Mesenchymal stem cell (in vitro differentiated cells and primary cell): ENCODE measurements around the gene ZBTB38.

Source experiments
- DNase-seq: peaks from one replicate; pipeline ENCODE4 v3.0.0-alpha.2; 2013
- H2AFZ ChIP-seq: one replicate; pipeline ENCODE4 v1.6.1; 2013; ENCODE audit warnings: low read depth, mild to moderate bottlenecking, control low read depth, inconsistent platforms, low read length, moderate library complexity
- H2AK5ac ChIP-seq: 2 replicates; pipeline ENCODE4 v1.6.1; 2013; ENCODE audit warnings: low read length, moderate library complexity, mild to moderate bottlenecking, inconsistent platforms; ENCODE audit not compliant: severe bottlenecking
- H2BK120ac ChIP-seq: one replicate; pipeline ENCODE4 v1.6.1; 2013; ENCODE audit warnings: low read depth, mild to moderate bottlenecking, inconsistent platforms, low read length, moderate library complexity
- H2BK12ac ChIP-seq, 2 experiments: one replicate each; pipeline ENCODE4 v1.6.1; 2013; ENCODE audit warnings: inconsistent platforms in 2 of 2, low read length in 2 of 2, mild to moderate bottlenecking in 2 of 2, moderate library complexity in 2 of 2, control low read depth in 1 of 2
- H2BK15ac ChIP-seq: one replicate; pipeline ENCODE4 v1.6.1; 2013; ENCODE audit warnings: mild to moderate bottlenecking, low read depth, inconsistent platforms; ENCODE audit not compliant: poor library complexity, severe bottlenecking
- H2BK5ac ChIP-seq: 2 replicates; pipeline ENCODE4 v1.6.1; 2013; ENCODE audit warnings: low read depth, mild to moderate bottlenecking, low read length, control low read depth, inconsistent platforms; ENCODE audit not compliant: poor library complexity, severe bottlenecking
- H3K14ac ChIP-seq, 2 experiments: one replicate each; pipeline ENCODE4 v1.6.1; 2013; ENCODE audit warnings: inconsistent platforms in 2 of 2, low read length in 2 of 2, control low read depth in 1 of 2, mild to moderate bottlenecking in 1 of 2, moderate library complexity in 1 of 2
- H3K18ac ChIP-seq, 2 experiments: one replicate each; pipeline ENCODE4 v1.6.1; 2013; ENCODE audit warnings: inconsistent platforms in 2 of 2, low read length in 2 of 2, control low read depth in 1 of 2, low read depth in 1 of 2, mild to moderate bottlenecking in 1 of 2
- H3K23ac ChIP-seq, 2 experiments: one replicate each; pipeline ENCODE4 v1.6.1; 2013; ENCODE audit warnings: inconsistent platforms in 2 of 2, low read length in 2 of 2, mild to moderate bottlenecking in 2 of 2, moderate library complexity in 2 of 2, control low read depth in 1 of 2
- H3K27ac ChIP-seq: 2 replicates; pipeline ENCODE4 v1.5.1; 2013; ENCODE audit warnings: mild to moderate bottlenecking, moderate library complexity, low read length, control low read depth, inconsistent platforms; ENCODE audit not compliant: poor library complexity, severe bottlenecking
- H3K27me3 ChIP-seq, 2 experiments: 2 replicates each; pipeline versions ENCODE4 v1.6.1 to v1.7.0; 2013; ENCODE audit warnings: low read length in 2 of 2, mild to moderate bottlenecking in 2 of 2, moderate library complexity in 2 of 2, control low read depth in 1 of 2, inconsistent platforms in 1 of 2; ENCODE audit not compliant: control insufficient read depth in 1 of 2, insufficient read depth in 1 of 2
- H3K36me3 ChIP-seq, 2 experiments: 2 replicates each; pipeline versions ENCODE4 v1.6.1 to v1.7.0; 2013; ENCODE audit warnings: low read length in 2 of 2, control low read depth in 1 of 2, inconsistent platforms in 1 of 2, low read depth in 1 of 2, mild to moderate bottlenecking in 1 of 2; ENCODE audit not compliant: insufficient read depth in 2 of 2, control insufficient read depth in 1 of 2
- H3K4ac ChIP-seq, 2 experiments: one replicate each; pipeline ENCODE4 v1.6.1; 2013; ENCODE audit warnings: inconsistent platforms in 2 of 2, low read length in 2 of 2, mild to moderate bottlenecking in 2 of 2, moderate library complexity in 2 of 2, control low read depth in 1 of 2, low read depth in 1 of 2
- H3K4me1 ChIP-seq: 2 replicates; pipeline ENCODE4 v1.6.1; 2013; ENCODE audit warnings: low read depth, low read length, control low read depth; ENCODE audit not compliant: control insufficient read depth, insufficient read depth
- H3K4me2 ChIP-seq: 2 replicates; pipeline ENCODE4 v1.6.1; 2013; ENCODE audit warnings: low read length, mild to moderate bottlenecking, inconsistent platforms; ENCODE audit not compliant: poor library complexity, severe bottlenecking
- H3K4me3 ChIP-seq, 2 experiments: 2 replicates each; pipeline versions ENCODE4 v1.5.1 to v1.7.0; 2013; ENCODE audit warnings: low read length in 2 of 2, mild to moderate bottlenecking in 2 of 2, control low read depth in 1 of 2, low read depth in 1 of 2; ENCODE audit not compliant: insufficient read depth in 1 of 2
- H3K79me1 ChIP-seq: replicated peaks from 2 replicates; pipeline ENCODE4 v1.6.1; 2013; ENCODE audit warnings: mild to moderate bottlenecking, control low read depth, low read length, inconsistent platforms; ENCODE audit not compliant: poor library complexity, severe bottlenecking
- H3K9ac ChIP-seq: 2 replicates; pipeline ENCODE4 v1.7.0; 2013; ENCODE audit warnings: mild to moderate bottlenecking, low read length, moderate library complexity
- H3K9me3 ChIP-seq: 2 replicates; pipeline ENCODE4 v1.7.0; 2013; ENCODE audit warnings: mild to moderate bottlenecking, low read length; ENCODE audit not compliant: control insufficient read depth
- H4K8ac ChIP-seq: one replicate; pipeline ENCODE4 v1.6.1; 2013; ENCODE audit warnings: inconsistent platforms, mild to moderate bottlenecking, low read length, moderate library complexity
- H4K91ac ChIP-seq: one replicate; pipeline ENCODE4 v1.6.1; 2013; ENCODE audit warnings: mild to moderate bottlenecking, low read length, inconsistent platforms
- WGBS: methylation state at CpG from one replicate; pipeline ENCODE4 v1.1.7; 2013; ENCODE audit warnings: mixed read lengths; 5-methylcytosine and 5-hydroxymethylcytosine counted together

The ZBTB38 gene

GRCh38 chr3:141360888-141361598, 7.3 kb upstream of the ZBTB38 start:
- Histone ChIP-seq H3K4ac (peak overlapping the region in 1 of 2 experiments; percentile 79), H3K18ac (peak overlapping the region; percentile 25 to 48), H3K27ac (peak overlapping the region; percentile 45), H3K14ac (no peak overlapping the region), H2BK12ac (peak overlapping the region in 1 of 2 experiments; percentile 73), H3K9ac (peak overlapping the region; percentile 83), H3K4me2 (peak overlapping the region; percentile 33), H3K23ac (no peak overlapping the region), H2AK5ac (no peak overlapping the region), H3K4me1 (no peaks in the 10 kb centered on the region), H4K8ac (no peak overlapping the region), H2AFZ (no peak overlapping the region), H3K27me3 (no peaks in the 10 kb centered on the region), H2BK5ac (peak overlapping the region; percentile 10), H3K4me3 (peak overlapping the region in 1 of 2 experiments; percentile 6), H2BK15ac (peak overlapping the region; percentile 77), H3K9me3 (peaks cover 10% of the 10 kb centered on the region), H3K79me1 (no peaks in the 10 kb centered on the region), H2BK120ac (peak overlapping the region; percentile 15), H4K91ac (no peak overlapping the region), H3K36me3 (no peaks in the 10 kb centered on the region)
- DNase-seq, result peak; percentile 90
- WGBS, result 18% methylated on average over 5 of the region's 6 CpGs

GRCh38 chr3:141362736-141363135, 5.6 kb upstream of the ZBTB38 start:
- Histone ChIP-seq H2BK5ac (no peak overlapping the region), H3K27ac (no peak overlapping the region), H4K8ac (no peak overlapping the region), H3K9ac (no peak overlapping the region), H3K18ac (no peak overlapping the region), H3K9me3 (peaks cover 10% of the 10 kb centered on the region), H3K36me3 (no peaks in the 10 kb centered on the region), H3K79me1 (no peaks in the 10 kb centered on the region), H4K91ac (no peak overlapping the region), H3K23ac (no peak overlapping the region), H3K4me1 (peaks cover 8% of the 10 kb centered on the region), H3K4ac (no peak overlapping the region), H2AFZ (no peak overlapping the region), H3K27me3 (no peaks in the 10 kb centered on the region), H3K4me2 (no peak overlapping the region), H2BK120ac (no peak overlapping the region), H3K4me3 (no peak overlapping the region), H2BK12ac (no peak overlapping the region), H2AK5ac (no peak overlapping the region), H2BK15ac (no peak overlapping the region), H3K14ac (no peak overlapping the region)
- no CpG with 5 or more reads among the region's 1 CpG for WGBS
- DNase-seq, result no peak

DNA sequence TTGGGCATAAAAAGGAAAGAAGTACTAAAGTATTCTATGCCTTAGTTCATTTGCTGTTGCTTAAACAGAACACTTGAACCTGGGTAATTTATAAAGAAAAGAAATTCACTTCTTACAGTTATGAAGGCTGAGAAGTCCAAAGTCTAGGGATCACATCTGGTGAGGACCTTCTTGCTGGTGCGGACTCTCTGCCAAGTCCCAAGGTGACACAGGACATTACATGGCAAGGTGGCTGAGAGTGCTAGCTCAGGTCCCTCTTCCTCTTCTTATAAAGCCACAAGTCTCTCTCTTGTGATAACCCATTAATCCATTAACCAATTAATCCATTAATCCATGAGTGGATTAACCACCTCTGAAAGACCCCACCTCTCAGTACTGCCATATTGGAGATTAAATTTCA, 3.1 kb upstream of the ZBTB38 start:
- Histone ChIP-seq H3K27ac (peak overlapping the region; percentile 46), H3K4me2 (no peak overlapping the region), H3K9me3 (peaks cover 10% of the 10 kb centered on the region), H2BK5ac (no peak overlapping the region), H3K36me3 (peaks cover 0 to 5% of the 10 kb centered on the region in 2 experiments), H3K4me3 (no peak overlapping the region), H2AK5ac (peak overlapping the region; percentile 17), H3K4ac (peak overlapping the region in 1 of 2 experiments; percentile 24), H4K8ac (no peak overlapping the region), H2BK12ac (peak overlapping the region in 1 of 2 experiments; percentile 85), H3K79me1 (no peaks in the 10 kb centered on the region), H3K4me1 (peaks cover 16% of the 10 kb centered on the region), H3K23ac (no peak overlapping the region), H3K9ac (peak overlapping the region; percentile 87), H3K14ac (no peak overlapping the region), H2BK15ac (no peak overlapping the region), H2AFZ (no peak overlapping the region), H4K91ac (no peak overlapping the region), H2BK120ac (no peak overlapping the region), H3K27me3 (no peaks in the 10 kb centered on the region), H3K18ac (peak overlapping the region in 1 of 2 experiments; percentile 67)
- WGBS, result 100% methylated on average over 1 of the region's 1 CpG
- DNase-seq, result no peak

DNA sequence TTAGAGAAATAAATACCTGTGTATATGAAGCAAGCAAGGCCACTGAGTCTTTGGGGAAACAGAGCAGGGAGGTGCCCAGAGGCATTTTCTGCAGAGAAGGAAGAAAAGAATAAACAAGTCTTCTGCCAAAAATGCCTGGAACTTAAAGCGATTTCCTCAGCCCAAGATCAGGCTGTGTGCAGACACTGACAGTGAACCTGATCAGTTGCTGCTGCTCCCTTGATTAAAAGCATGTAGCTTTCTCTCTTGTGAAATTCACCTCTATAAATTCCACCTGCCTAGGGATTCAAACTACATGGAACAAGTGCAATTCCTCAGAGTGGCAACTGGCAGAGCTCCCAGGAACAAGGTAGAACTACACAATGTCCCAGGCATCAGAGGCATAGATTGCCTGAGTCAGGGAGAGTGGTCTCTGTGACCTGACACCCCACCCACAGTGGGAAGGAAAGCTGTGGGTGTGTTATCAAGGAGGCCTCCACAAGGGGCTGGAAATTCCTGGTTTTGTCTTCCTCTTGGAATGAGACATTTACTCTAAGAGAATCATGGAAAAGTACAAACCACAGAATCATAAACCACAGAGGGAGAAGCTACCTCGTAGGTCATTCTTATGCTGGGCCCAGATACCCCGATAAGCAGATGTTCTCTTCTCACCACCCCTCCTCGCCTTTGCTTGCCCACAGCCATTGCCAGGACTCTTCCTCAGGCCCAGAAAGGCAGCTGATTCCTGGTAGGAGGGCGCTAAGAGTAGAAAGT, 1.8 kb upstream of the ZBTB38 start:
- H3K9ac ChIP-seq, result peak overlapping the region; percentile 87
- peak overlapping the region; percentile 75 for H2BK120ac ChIP-seq
- H2BK15ac ChIP-seq, result peak overlapping the region; percentile 31
- H3K14ac ChIP-seq, result no peak overlapping the region
- H3K36me3 ChIP-seq, result peaks cover 0 to 11% of the 10 kb centered on the region in 2 experiments
- H3K4ac ChIP-seq, result peak overlapping the region; percentile 62 to 78
- peak overlapping the region; percentile 74 to 84 for H3K18ac ChIP-seq
- peak overlapping the region; percentile 78 to 81 for H2BK12ac ChIP-seq
- peak; percentile 99 for DNase-seq
- no peak overlapping the region for H3K4me3 ChIP-seq
- no peak overlapping the region for H3K23ac ChIP-seq
- no peaks in the 10 kb centered on the region for H3K27me3 ChIP-seq
- H3K4me2 ChIP-seq, result no peak overlapping the region
- peak overlapping the region; percentile 79 for H4K91ac ChIP-seq
- H2BK5ac ChIP-seq, result peak overlapping the region; percentile 93
- peaks cover 1% of the 10 kb centered on the region for H3K79me1 ChIP-seq
- no peak overlapping the region for H2AFZ ChIP-seq
- peaks cover 16% of the 10 kb centered on the region for H3K4me1 ChIP-seq
- H4K8ac ChIP-seq, result peak overlapping the region; percentile 61
- peaks cover 10% of the 10 kb centered on the region for H3K9me3 ChIP-seq
- H2AK5ac ChIP-seq, result peak overlapping the region; percentile 86
- H3K27ac ChIP-seq, result peak overlapping the region; percentile 100
- WGBS, result 13% methylated on average over 5 of the region's 5 CpGs
